Progenitor cell of endocrine pancreas (in vitro differentiated cells): ENCODE data around the gene LONP2. TPM values are rescaled to one million over a fixed set of nuclear protein-coding genes. Genes with fewer than 3 reads are reported as not detected.
"Not testable (repeated sequence)": the region's sequence is repeated elsewhere in the genome, so short reads cannot be mapped to it uniquely, and the experiment has no call there.

Experiments
- DNase-seq: peaks from one replicate; pipeline ENCODE4 v3.0.0; 2021; ENCODE audit warnings: low spot score; ENCODE audit not compliant: unreplicated experiment
- H3K27ac Mint-ChIP-seq: 2 replicates; pipeline ENCODE4 v1.8.0; 2021; ENCODE audit warnings: mild to moderate bottlenecking, moderate library complexity, mixed read lengths
- H3K27me3 Mint-ChIP-seq: 2 replicates; pipeline ENCODE4 v1.8.0; 2021; ENCODE audit warnings: mixed read lengths
- H3K36me3 Mint-ChIP-seq: 2 replicates; pipeline ENCODE4 v1.8.0; 2022; ENCODE audit warnings: mixed read lengths; ENCODE audit not compliant: insufficient read depth
- H3K4me1 Mint-ChIP-seq: 2 replicates; pipeline ENCODE4 v1.8.0; 2021; ENCODE audit warnings: low read depth, mixed read lengths
- H3K4me3 Mint-ChIP-seq: 2 replicates; pipeline ENCODE4 v1.8.0; 2021; ENCODE audit warnings: low read depth, mild to moderate bottlenecking, moderate library complexity, mixed read lengths
- H3K9me3 Mint-ChIP-seq: 2 replicates; pipeline ENCODE4 v1.8.0; 2021; ENCODE audit warnings: low read depth, mixed read lengths
- CTCF ChIP-seq: fragments of 200-600 bp; sonication (generic); IDR thresholded peaks from one replicate; pipeline ENCODE4 v1.5.0; 2021; ENCODE audit warnings: antibody characterized with exemption, mild to moderate bottlenecking; ENCODE audit not compliant: unreplicated experiment
- total RNA-seq: library from RNA; stranded (reverse); gene quantifications from 2 replicates; pipeline ENCODE4 v1.2.1, GENCODE V29; 2021

LONP2 gene
- total RNA-seq, 1 donor from 2014 or later = 66.4 TPM

- no peaks in the 10 kb centered on the region for H3K9me3 Mint-ChIP-seq
- H3K27ac Mint-ChIP-seq = no peak overlapping the region
Observed at GRCh38 chr16:48394355-48394703, 150.2 kb downstream of the LONP2 start.

GRCh38 chr16:48395375-48395774, 151.3 kb downstream of the LONP2 start:
- Mint-ChIP-seq H3K27ac (no peak overlapping the region), H3K36me3 (no peaks in the 10 kb centered on the region), H3K4me1 (peaks cover 4% of the 10 kb centered on the region), H3K9me3 (no peaks in the 10 kb centered on the region), H3K27me3 (no peaks in the 10 kb centered on the region), H3K4me3 (no peak overlapping the region)
- no peak for TF ChIP-seq CTCF
- no peak for DNase-seq

More at GRCh38 chr16:48394355-48394703, 150.2 kb downstream of the LONP2 start:
- no peak for DNase-seq
- Mint-ChIP-seq H3K4me1 (peaks cover 4% of the 10 kb centered on the region), H3K36me3 (no peaks in the 10 kb centered on the region), H3K27me3 (no peaks in the 10 kb centered on the region), H3K4me3 (no peak overlapping the region)
- TF ChIP-seq CTCF = no peak

- H3K27ac Mint-ChIP-seq, DNase-seq, H3K9me3 Mint-ChIP-seq, H3K4me1 Mint-ChIP-seq, H3K36me3 Mint-ChIP-seq, H3K27me3 Mint-ChIP-seq, H3K4me3 Mint-ChIP-seq: not testable (repeated sequence)
Observed at GRCh38 chr16:48402547-48402946, 158.4 kb downstream of the LONP2 start.

- TF ChIP-seq CTCF = no peak
- Mint-ChIP-seq H3K4me1 (peaks cover 11% of the 10 kb centered on the region), H3K36me3 (no peaks in the 10 kb centered on the region), H3K4me3 (no peak overlapping the region), H3K9me3 (no peaks in the 10 kb centered on the region), H3K27me3 (peaks cover 3% of the 10 kb centered on the region), H3K27ac (no peak overlapping the region)
- DNase-seq = no peak
Observed at GRCh38 chr16:48405153-48405552, 161.1 kb downstream of the LONP2 start.

GRCh38 chr16:48405907-48406306, 161.8 kb downstream of the LONP2 start:
- no peak overlapping the region for H3K4me3 Mint-ChIP-seq
- TF ChIP-seq CTCF = no peak
- H3K27ac Mint-ChIP-seq = peak overlapping the region; percentile 23
- H3K27me3 Mint-ChIP-seq = peaks cover 3% of the 10 kb centered on the region
- no peaks in the 10 kb centered on the region for H3K36me3 Mint-ChIP-seq
- H3K9me3 Mint-ChIP-seq = no peaks in the 10 kb centered on the region
- no peak for DNase-seq
- peaks cover 12% of the 10 kb centered on the region for H3K4me1 Mint-ChIP-seq

Other genes starting within 250 kb of the LONP2 start
- 0.36 and 1.6 TPM in 2 replicates for gene ABCC12, start 88.3 kb upstream of the LONP2 start, total RNA-seq
- gene ABCC11, start 3.2 kb downstream of the LONP2 start, total RNA-seq = 0.91 and 1.5 TPM in 2 replicates
- 38.3 and 40.5 TPM in 2 replicates for gene SIAH1, start 141.1 kb downstream of the LONP2 start, total RNA-seq